A549 (cell line): Measurements from ENCODE around the gene PARD3B. TPM values are rescaled to one million over a fixed set of nuclear protein-coding genes. Genes with fewer than 3 reads are reported as not detected.

Experiments
- ATAC-seq, 2 experiments: fragments of 200-7000 bp in 1 of 2; fragments of >200 bp in 1 of 2; cut with Nextera tagmentation in 1 of 2; cut with Tn5 transposase in 1 of 2; 3 replicates each; pipeline versions ENCODE4 v1.8.0 to v1.9.1; 2018 to 2020; ENCODE audit warnings: mild to moderate bottlenecking in 1 of 2, moderate library complexity in 1 of 2
- CTCF ChIA-PET: fragments of 300-600 bp; sonication (Branson Sonifier 250); formaldehyde crosslinking; extraction: SDS; loops from one replicate; lab custom pipeline; 2021; ENCODE audit warnings: antibody characterized with exemption, inconsistent platforms; lab: Yijun Ruan, JAX
- POLR2A ChIA-PET: fragments of 350-600 bp; formaldehyde crosslinking; extraction: SDS; loops from one replicate; lab custom pipeline; 2021; ENCODE audit warnings: antibody characterized with exemption, inconsistent platforms; lab: Yijun Ruan, JAX
- DNase-seq, 2 experiments: peaks; one replicate each; pipeline versions ENCODE4 v3.0.0 to v3.0.0-alpha.2; 2011 to 2016; ENCODE audit warnings: low read depth in 1 of 2, low spot score in 1 of 2
- FAIRE-seq: peaks from 2 replicates; lab custom pipeline; 2011; peaks lifted over from hg19 to GRCh38; lab: Jason Lieb, UNC
- H3K27ac ChIP-seq, 2 experiments: fragments of >200 bp; sonication (Bioruptor Twin); formaldehyde crosslinking; 3 replicates each; pipeline ENCODE4 v1.5.1; 2016 to 2017
- H3K4me1 ChIP-seq: fragments of >200 bp; sonication (Bioruptor Twin); formaldehyde crosslinking; 3 replicates; pipeline ENCODE4 v1.6.1; 2016
- H3K4me2 ChIP-seq: fragments of >200 bp; sonication (Bioruptor Twin); formaldehyde crosslinking; 3 replicates; pipeline ENCODE4 v1.6.1; 2016
- H3K4me3 ChIP-seq: fragments of >200 bp; sonication (Bioruptor Twin); formaldehyde crosslinking; 3 replicates; pipeline ENCODE4 v1.5.1; 2016
- H3K9me3 ChIP-seq: fragments of >200 bp; sonication (Bioruptor Twin); formaldehyde crosslinking; 3 replicates; pipeline ENCODE4 v1.6.1; 2016
- CEBPB ChIP-seq, 2 experiments: fragments of >200 bp in 1 of 2; sonication (Bioruptor Twin) in 1 of 2; formaldehyde crosslinking in 1 of 2; IDR thresholded peaks; 2 replicates each; pipeline ENCODE4 v1.6.1; 2012 to 2016
- CTCF ChIP-seq: fragments of >200 bp; sonication (Bioruptor Twin); formaldehyde crosslinking; IDR thresholded peaks from 3 replicates; pipeline ENCODE4 v1.5.1; 2016
- E2F6 ChIP-seq: IDR thresholded peaks from 2 replicates; pipeline ENCODE4 v1.6.1; 2012; ENCODE audit warnings: low read depth, borderline replicate concordance
- EHF ChIP-seq: fragments of 250-450 bp; sonication (Bioruptor Pico); IDR thresholded peaks from 2 replicates; pipeline ENCODE4 v1.5.0; 2020; ENCODE audit warnings: mild to moderate bottlenecking
- FOSL2 ChIP-seq, 2 experiments: fragments of 450-650 bp in 1 of 2; fragments of >200 bp in 1 of 2; sonication (Bioruptor Twin) in 1 of 2; formaldehyde crosslinking; IDR thresholded peaks; 2 replicates each; pipeline versions ENCODE4 v1.5.0 to v1.6.1; 2016 to 2020; ENCODE audit warnings: mild to moderate bottlenecking in 1 of 2, moderate library complexity in 1 of 2
- HES2 ChIP-seq: fragments of >200 bp; sonication (Bioruptor Twin); formaldehyde crosslinking; IDR thresholded peaks from 2 replicates; pipeline ENCODE4 v1.6.1; 2016
- HEYL ChIP-seq: fragments of 250-450 bp; sonication (Bioruptor Pico); IDR thresholded peaks from 2 replicates; pipeline ENCODE4 v1.8.0; 2021; ENCODE audit warnings: mild to moderate bottlenecking, moderate library complexity
- HOXB13 ChIP-seq: fragments of 250-450 bp; sonication (Bioruptor Pico); IDR thresholded peaks from 2 replicates; pipeline ENCODE4 v1.5.0; 2020; ENCODE audit warnings: low read depth, mild to moderate bottlenecking, moderate library complexity
- HOXB5 ChIP-seq: fragments of 250-450 bp; sonication (Bioruptor Pico); IDR thresholded peaks from 2 replicates; pipeline ENCODE4 v1.5.0; 2020; ENCODE audit warnings: mild to moderate bottlenecking, moderate library complexity
- JUNB ChIP-seq: fragments of >200 bp; sonication (Bioruptor Twin); formaldehyde crosslinking; IDR thresholded peaks from 2 replicates; pipeline ENCODE4 v1.6.1; 2016
- MYC ChIP-seq: IDR thresholded peaks from 2 replicates; pipeline ENCODE4 v1.6.1; 2012; ENCODE audit warnings: mild to moderate bottlenecking, inconsistent platforms, low read length, improper control_type of control experiment, borderline replicate concordance
- NPAS2 ChIP-seq: fragments of 250-450 bp; sonication (Bioruptor Pico); IDR thresholded peaks from 2 replicates; pipeline ENCODE4 v1.8.0; 2022; ENCODE audit warnings: mild to moderate bottlenecking, moderate library complexity, borderline replicate concordance
- PBX3 ChIP-seq: IDR thresholded peaks from 2 replicates; pipeline ENCODE4 v1.6.1; 2012
- RARB ChIP-seq: fragments of 250-450 bp; sonication (Bioruptor Pico); IDR thresholded peaks from 2 replicates; pipeline ENCODE4 v1.8.0; 2021; ENCODE audit warnings: mild to moderate bottlenecking, moderate library complexity
- RFX5 ChIP-seq: fragments of 450-650 bp; IDR thresholded peaks from 2 replicates; pipeline ENCODE4 v1.7.1; 2014; ENCODE audit warnings: antibody characterized with exemption, mild to moderate bottlenecking, moderate library complexity
- SREBF2 ChIP-seq: fragments of 450-650 bp; IDR thresholded peaks from 2 replicates; pipeline ENCODE4 v1.6.1; 2014; ENCODE audit warnings: mild to moderate bottlenecking, moderate library complexity
- TP53 ChIP-seq: fragments of 250-450 bp; sonication (Bioruptor Pico); IDR thresholded peaks from 2 replicates; pipeline ENCODE4 v1.5.0; 2021; ENCODE audit warnings: mild to moderate bottlenecking, moderate library complexity
- ZC3H11A ChIP-seq: fragments of 450-650 bp; IDR thresholded peaks from 2 replicates; pipeline ENCODE4 v1.6.1; 2014; ENCODE audit warnings: antibody characterized with exemption, mild to moderate bottlenecking
- ZFP36 ChIP-seq: fragments of 450-650 bp; IDR thresholded peaks from 2 replicates; pipeline ENCODE4 v1.6.1; 2014; ENCODE audit warnings: borderline replicate concordance; ENCODE audit not compliant: partially characterized antibody
- ZNF302 ChIP-seq: fragments of 250-450 bp; sonication (Bioruptor Pico); IDR thresholded peaks from 2 replicates; pipeline ENCODE4 v1.9.0; 2021; ENCODE audit warnings: inconsistent platforms, mild to moderate bottlenecking, moderate library complexity
- ZSCAN20 ChIP-seq: fragments of 250-450 bp; sonication (Bioruptor Pico); IDR thresholded peaks from 2 replicates; pipeline ENCODE4 v1.8.0; 2022; ENCODE audit warnings: mild to moderate bottlenecking, moderate library complexity
- WGBS: methylation state at CpG from one replicate; pipeline ENCODE4 v1.1.6; 2017; ENCODE audit errors: missing lambda C conversion rate; 5-methylcytosine and 5-hydroxymethylcytosine counted together
- polyA plus RNA-seq, 4 experiments: library from polyadenylated mRNA; depleted of rRNA in 3 of 4; stranded (reverse); fragments of >200 nt; fragmentation: RNase III in 1 of 4; extraction: RNeasy Plus Mini Kit Qiagen cat#74134 plus additional on column Dnase treatment in 1 of 4; gene quantifications; 2 replicates in 3 of 4; 3 replicates in 1 of 4; pipeline ENCODE4 v1.2.3, GENCODE V29; 2011 to 2017
- TF ChIP-seq, protein P1 (sequence below): fragments of 200-600 bp; sonication (generic); IDR thresholded peaks from 2 replicates; pipeline ENCODE4 v1.6.1; 2016; ENCODE audit warnings: antibody characterized with exemption, mild to moderate bottlenecking, moderate library complexity

PARD3B gene
- polyA plus RNA-seq, 2 of the 4 experiments (the other 2 are of a cell fraction) = 1.2 to 2.4 TPM

GRCh38 chr2:205370726-205371125 lies 825.5 kb downstream of the PARD3B start:
- WGBS = 57% methylated on average over 2 of the region's 2 CpGs
- no peak for DNase-seq
- Histone ChIP-seq H3K4me3 (no peak overlapping the region), H3K9me3 (no peaks in the 10 kb centered on the region), H3K27ac (no peak overlapping the region), H3K4me2 (no peak overlapping the region), H3K4me1 (no peaks in the 10 kb centered on the region)
- no peak for ATAC-seq
- POLR2A ChIA-PET = no interaction called here
- TF ChIP-seq HEYL (CRISPR knock-in tag) (no peak), ZSCAN20 (no peak), NPAS2 (CRISPR knock-in tag) (no peak), RFX5 (no peak), JUNB (no peak), CEBPB (IDR thresholded peaks at IDR 0.05) (no peak), HOXB13 (CRISPR knock-in tag) (no peak), MYC (no peak), ZNF302 (no peak), HES2 (no peak), PBX3 (no peak)
- CTCF ChIA-PET = no interaction called here
- FAIRE-seq = no peak

DNA sequence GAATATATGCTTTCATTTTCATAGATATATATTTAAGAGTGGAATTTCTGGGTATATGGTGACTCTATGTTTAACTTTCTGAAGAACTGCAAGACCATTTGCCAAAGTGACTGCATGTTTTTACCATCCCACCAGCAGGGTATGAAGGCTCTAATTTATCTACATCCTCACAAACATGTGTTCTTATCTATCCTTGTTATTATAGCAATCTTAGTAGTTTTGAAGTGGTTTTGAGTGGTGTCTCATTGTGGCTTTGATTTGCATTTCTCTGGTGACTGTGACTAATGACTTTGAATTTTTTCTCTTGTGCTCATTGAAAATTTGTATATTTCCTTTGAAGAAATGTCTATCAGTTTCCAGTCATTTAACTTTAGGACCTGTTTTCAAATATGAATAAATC lies 826.9 kb downstream of the PARD3B start:
- Histone ChIP-seq H3K4me3 (no peak overlapping the region), H3K9me3 (no peaks in the 10 kb centered on the region), H3K27ac (no peak overlapping the region), H3K4me1 (no peaks in the 10 kb centered on the region), H3K4me2 (no peak overlapping the region)
- no peak for FAIRE-seq
- ChIA-PET POLR2A (no interaction called here), CTCF (interaction anchor here (0.9 kb wide), 1 partner anchor 570 kb away, joined by 3 read pairs; no protein-coding TSS in a partner anchor)
- no peak for TF ChIP-seq HOXB5 (CRISPR knock-in tag)
- TF ChIP-seq NPAS2 (CRISPR knock-in tag) = no peak
- TF ChIP-seq E2F6 = no peak
- TF ChIP-seq PBX3 = no peak
- TF ChIP-seq RARB (CRISPR knock-in tag) = no peak
- no peak for TF ChIP-seq ZFP36
- no peak for TF ChIP-seq SREBF2
- no peak for TF ChIP-seq HES2
- TF ChIP-seq EHF = no peak
- TF ChIP-seq HOXB13 (CRISPR knock-in tag) = no peak
- TF ChIP-seq, protein P1, sequence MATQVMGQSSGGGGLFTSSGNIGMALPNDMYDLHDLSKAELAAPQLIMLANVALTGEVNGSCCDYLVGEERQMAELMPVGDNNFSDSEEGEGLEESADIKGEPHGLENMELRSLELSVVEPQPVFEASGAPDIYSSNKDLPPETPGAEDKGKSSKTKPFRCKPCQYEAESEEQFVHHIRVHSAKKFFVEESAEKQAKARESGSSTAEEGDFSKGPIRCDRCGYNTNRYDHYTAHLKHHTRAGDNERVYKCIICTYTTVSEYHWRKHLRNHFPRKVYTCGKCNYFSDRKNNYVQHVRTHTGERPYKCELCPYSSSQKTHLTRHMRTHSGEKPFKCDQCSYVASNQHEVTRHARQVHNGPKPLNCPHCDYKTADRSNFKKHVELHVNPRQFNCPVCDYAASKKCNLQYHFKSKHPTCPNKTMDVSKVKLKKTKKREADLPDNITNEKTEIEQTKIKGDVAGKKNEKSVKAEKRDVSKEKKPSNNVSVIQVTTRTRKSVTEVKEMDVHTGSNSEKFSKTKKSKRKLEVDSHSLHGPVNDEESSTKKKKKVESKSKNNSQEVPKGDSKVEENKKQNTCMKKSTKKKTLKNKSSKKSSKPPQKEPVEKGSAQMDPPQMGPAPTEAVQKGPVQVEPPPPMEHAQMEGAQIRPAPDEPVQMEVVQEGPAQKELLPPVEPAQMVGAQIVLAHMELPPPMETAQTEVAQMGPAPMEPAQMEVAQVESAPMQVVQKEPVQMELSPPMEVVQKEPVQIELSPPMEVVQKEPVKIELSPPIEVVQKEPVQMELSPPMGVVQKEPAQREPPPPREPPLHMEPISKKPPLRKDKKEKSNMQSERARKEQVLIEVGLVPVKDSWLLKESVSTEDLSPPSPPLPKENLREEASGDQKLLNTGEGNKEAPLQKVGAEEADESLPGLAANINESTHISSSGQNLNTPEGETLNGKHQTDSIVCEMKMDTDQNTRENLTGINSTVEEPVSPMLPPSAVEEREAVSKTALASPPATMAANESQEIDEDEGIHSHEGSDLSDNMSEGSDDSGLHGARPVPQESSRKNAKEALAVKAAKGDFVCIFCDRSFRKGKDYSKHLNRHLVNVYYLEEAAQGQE = no peak
- TF ChIP-seq TP53 = no peak
- TF ChIP-seq CTCF = no peak
- no peak for TF ChIP-seq ZC3H11A
- TF ChIP-seq CEBPB (IDR thresholded peaks at IDR 0.05) = no peak
- TF ChIP-seq FOSL2 (IDR thresholded peaks at IDR 0.05) = no peak
- TF ChIP-seq FOSL2 (CRISPR knock-in tag; IDR thresholded peaks at IDR 0.05) = no peak
- ATAC-seq = no peak
- DNase-seq = no peak
